Left ventricle myocardium superior (tissue), 1 donor: ENCODE measurements around the gene ACSL3. TPM values are rescaled to one million over a fixed set of nuclear protein-coding genes. Genes with fewer than 3 reads are reported as not detected.
"Not testable (repeated sequence)": the region's sequence is repeated elsewhere in the genome, so short reads cannot be mapped to it uniquely, and the experiment has no call there.

Experiments
- ATAC-seq: fragments of 200-7000 bp; cut with Tn5 transposase; one replicate; pipeline ENCODE4 v1.9.1; 2020; ENCODE audit warnings: mild to moderate bottlenecking, moderate library complexity
- DNase-seq: peaks from one replicate; pipeline ENCODE4 v3.0.0-alpha.2; 2020
- intact Hi-C: fragments of 100-400 bp; cut with micrococcal nuclease; formaldehyde crosslinking; loops from one replicate; pipeline ENCODE4 v1.11.0; 2022
- total RNA-seq: library from RNA; stranded (reverse); fragmentation: NEBNext Ultra II Directional; extraction: Animal tissue kit (Norgen Biotek cat#: 25700); gene quantifications from one replicate; pipeline ENCODE4 v1.2.1, GENCODE V29; 2021
- donor health status: DM: no; HTN: yes; CAD: no; lungs with severe emphysema.

The ACSL3 gene
- total RNA-seq, 1 donor from 2014 or later = 48.8 TPM

GRCh38 chr2:222984908-222985307 lies 124.1 kb downstream of the ACSL3 start:
- no peak for DNase-seq
- intact Hi-C loops = no loop called here

GRCh38 chr2:222989431-222989830 lies 128.6 kb downstream of the ACSL3 start:
- intact Hi-C loops = no loop called here
- no peak for DNase-seq
- ATAC-seq = no peak

More at GRCh38 chr2:222984908-222985307, 124.1 kb downstream of the ACSL3 start:
- no peak for ATAC-seq

DNA sequence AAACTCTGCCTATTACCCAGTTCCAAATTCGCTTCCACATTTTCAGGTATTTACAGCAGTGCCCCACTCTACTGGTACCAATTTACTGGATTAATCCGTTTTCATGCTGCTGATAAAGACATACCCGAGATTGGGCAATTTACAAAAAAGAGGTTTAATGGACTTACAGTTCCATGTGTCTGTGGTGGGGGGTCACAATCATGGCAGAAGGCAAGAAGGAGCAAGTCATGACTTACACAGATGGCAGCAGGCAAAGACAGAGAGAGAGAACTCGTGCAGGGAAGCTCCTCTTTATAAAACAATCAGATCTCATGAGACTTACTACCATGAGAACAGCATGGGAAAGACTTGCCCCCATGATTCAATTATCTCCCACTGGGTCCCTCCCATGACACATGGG lies 129.4 kb downstream of the ACSL3 start:
- intact Hi-C loops, ATAC-seq, DNase-seq: not testable (repeated sequence)

- intact Hi-C loops = no loop called here
- ATAC-seq = no peak
- no peak for DNase-seq
Measured at GRCh38 chr2:222992137-222992536, 131.3 kb downstream of the ACSL3 start.

Other genes starting within 250 kb of the ACSL3 start
- 18.5 TPM for gene FARSB, start 204.9 kb upstream of the ACSL3 start, total RNA-seq
- gene MOGAT1, start 189.4 kb upstream of the ACSL3 start, total RNA-seq = 0.25 TPM
- gene KCNE4, start 191.2 kb downstream of the ACSL3 start, total RNA-seq = 3.0 TPM